GM23338 (cell line): ENCODE results near the gene ATP2A3.

Experiments used
- CREB1 ChIP-seq: fragments of 250-450 bp; sonication (Bioruptor Pico); IDR thresholded peaks from 2 replicates; pipeline ENCODE4 v1.5.0; 2020; ENCODE audit warnings: low read depth, mild to moderate bottlenecking, moderate library complexity
- CTCF ChIP-seq, 2 experiments: fragments of 200-600 bp in 1 of 2; sonication (generic) in 1 of 2; conservative IDR thresholded peaks; 2 replicates each; pipeline versions ENCODE4 v1.5.1 to v1.6.1; 2016 to 2017; ENCODE audit warnings: antibody characterized with exemption in 2 of 2, low read depth in 2 of 2, mild to moderate bottlenecking in 2 of 2, moderate library complexity in 1 of 2
- ETS1 ChIP-seq: IDR thresholded peaks from 2 replicates; pipeline ENCODE4 v1.6.1; 2016; ENCODE audit warnings: antibody characterized with exemption
- EZH2 ChIP-seq: fragments of 200-600 bp; sonication (generic); IDR thresholded peaks from one replicate; pipeline ENCODE4 v1.8.0; 2017; ENCODE audit warnings: antibody characterized with exemption, mild to moderate bottlenecking, low read depth; ENCODE audit not compliant: unreplicated experiment
- EZH2phosphoT487 ChIP-seq: fragments of 200-600 bp; sonication (generic); IDR thresholded peaks from one replicate; pipeline ENCODE4 v1.8.1; 2018; ENCODE audit warnings: antibody characterized with exemption; ENCODE audit not compliant: unreplicated experiment
- POLR2AphosphoS5 ChIP-seq: IDR thresholded peaks from 2 replicates; pipeline ENCODE4 v1.6.1; 2016; ENCODE audit warnings: antibody characterized with exemption, low read depth
- REST ChIP-seq: IDR thresholded peaks from one replicate; pipeline ENCODE4 v1.6.1; 2018; ENCODE audit warnings: antibody characterized with exemption; ENCODE audit not compliant: unreplicated experiment

- TF ChIP-seq CTCF (conservative IDR thresholded peaks at IDR 0.05; ENCODE audit: low read depth in 2 of 2) = no peak
- no peak for TF ChIP-seq POLR2AphosphoS5
- TF ChIP-seq EZH2 = no peak
- no peak for TF ChIP-seq REST
- no peak for TF ChIP-seq EZH2phosphoT487
- no peak for TF ChIP-seq ETS1
- TF ChIP-seq CREB1 (CRISPR knock-in tag) = no peak
These were observed 46.8 kb downstream of the ATP2A3 start for GRCh38 chr17:3917391-3917931.
